Memory B cell (primary cell): ENCODE results near the gene HUNK.

Experiments
- ATAC-seq: fragments of 150-1000 bp; cut with Tn5 transposase; 2 replicates; pipeline ENCODE4 v1.10.0; 2021; ENCODE audit warnings: low read depth, mild to moderate bottlenecking, moderate library complexity
- DNase-seq, 2 donors: peaks; one replicate each; pipeline ENCODE4 v3.0.0; 2022; ENCODE audit warnings: low spot score in 2 of 2
- H3K27ac Mint-ChIP-seq: one replicate; pipeline ENCODE4 v1.8.0; 2022; ENCODE audit warnings: mild to moderate bottlenecking, moderate library complexity, mixed read lengths
- H3K27me3 Mint-ChIP-seq: one replicate; pipeline ENCODE4 v1.8.0; 2022; ENCODE audit warnings: mixed read lengths
- H3K36me3 Mint-ChIP-seq: one replicate; pipeline ENCODE4 v1.8.0; 2022; ENCODE audit warnings: mild to moderate bottlenecking, mixed read lengths
- H3K4me1 Mint-ChIP-seq: one replicate; pipeline ENCODE4 v1.8.0; 2022; ENCODE audit warnings: mixed read lengths
- H3K4me3 Mint-ChIP-seq: one replicate; pipeline ENCODE4 v1.8.0; 2022; ENCODE audit warnings: mild to moderate bottlenecking, moderate library complexity, mixed read lengths
- H3K9me3 Mint-ChIP-seq: one replicate; pipeline ENCODE4 v1.8.0; 2022; ENCODE audit warnings: mixed read lengths

The HUNK gene

DNA sequence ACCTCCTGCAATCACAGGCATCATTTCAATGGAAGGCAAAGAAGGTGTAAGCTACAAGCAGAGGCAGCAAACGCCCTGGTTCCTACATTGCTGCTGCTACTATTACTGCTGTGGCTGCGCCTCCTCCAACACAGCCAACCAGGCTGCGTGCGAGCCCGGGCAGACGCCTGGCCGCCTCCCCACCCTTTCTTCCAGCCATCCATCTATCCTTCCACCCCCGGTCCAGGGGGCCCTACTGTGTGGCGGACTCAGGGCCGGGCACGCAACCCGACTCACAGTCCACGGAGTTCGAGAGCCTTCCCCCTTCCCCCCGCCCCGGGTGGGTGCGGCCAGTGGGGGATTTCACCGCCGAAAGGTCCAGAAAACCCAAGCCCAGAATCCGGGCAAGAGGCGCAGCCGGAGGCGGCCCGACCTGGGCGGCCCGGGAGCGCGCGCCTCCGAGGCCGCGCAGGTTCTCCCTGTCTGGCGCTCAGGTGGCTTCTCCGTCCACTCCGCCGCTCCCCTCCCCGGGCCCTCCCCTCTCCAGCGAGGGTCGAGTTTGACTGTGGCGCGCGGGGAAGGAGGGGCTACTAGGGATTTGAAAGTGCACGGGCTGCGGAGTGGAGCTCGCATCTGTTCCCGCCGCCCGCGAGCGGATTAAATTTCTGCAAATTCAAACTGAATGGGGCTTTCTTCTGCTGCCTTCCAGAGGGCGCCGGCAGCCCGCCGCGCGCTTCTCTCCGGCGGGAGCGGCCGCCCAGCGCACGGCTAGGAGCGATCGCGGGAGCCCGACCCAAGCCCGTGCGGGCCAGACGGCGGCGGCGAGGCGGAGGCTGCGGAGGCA lies at the start of gene HUNK:
TSS of gene HUNK (plus strand) at position 569 of the 823 bp plus-strand sequence. CDS start 655 bp downstream, outside the sequence.
- Mint-ChIP-seq H3K27me3 (peaks cover 24% of the 10 kb centered on the region), H3K9me3 (no peaks in the 10 kb centered on the region), H3K27ac (no peak within 1 kb of the TSS), H3K36me3 (no peaks in the 10 kb centered on the region), H3K4me3 (peak within 1 kb of the TSS; percentile 84), H3K4me1 (peaks cover 7% of the 10 kb centered on the region)
- ATAC-seq (peak; percentile 24), DNase-seq (peak in 1 of 2 donors; percentile 24)

DNA sequence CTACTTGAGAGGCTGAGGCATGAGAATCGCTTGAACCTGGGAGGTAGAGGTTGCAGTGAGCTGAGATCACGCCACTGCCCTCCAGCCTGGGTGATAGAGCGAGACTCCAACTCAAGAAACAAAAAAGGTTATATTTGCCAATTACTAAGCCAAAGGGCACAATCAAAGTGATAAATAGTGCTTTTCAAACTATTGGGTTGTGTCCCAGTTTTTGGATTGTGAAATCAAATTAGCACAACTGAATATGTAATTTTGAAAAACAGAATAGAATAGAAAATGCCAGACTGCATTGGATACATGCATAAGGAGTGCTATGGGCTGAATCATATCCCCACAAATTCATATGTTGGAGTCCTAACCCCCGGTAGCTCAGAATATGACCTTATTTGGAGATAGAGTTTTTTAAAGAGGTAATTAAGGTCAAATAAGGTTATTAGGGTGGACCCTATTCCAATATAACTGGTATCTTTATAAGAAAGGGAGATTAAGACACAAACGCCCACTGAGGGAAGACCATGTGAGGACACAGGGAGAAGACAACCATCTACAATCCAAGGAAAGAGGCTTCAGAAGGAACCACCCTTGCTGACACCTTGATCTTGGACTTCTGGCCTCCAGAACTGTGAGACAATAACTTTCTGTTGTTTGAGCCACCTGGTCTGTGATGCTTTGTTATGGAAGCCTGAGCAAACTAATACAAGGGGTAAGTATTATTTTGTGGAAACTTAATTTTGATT lies 42.9 kb upstream of the HUNK start:
- no peaks in the 10 kb centered on the region for H3K4me1 Mint-ChIP-seq
- no peak for DNase-seq
- H3K27me3 Mint-ChIP-seq: no peaks in the 10 kb centered on the region
- H3K4me3 Mint-ChIP-seq: no peak overlapping the region
- peaks cover 1% of the 10 kb centered on the region for H3K9me3 Mint-ChIP-seq
- no peak for ATAC-seq
- H3K27ac Mint-ChIP-seq: no peak overlapping the region
- H3K36me3 Mint-ChIP-seq: no peaks in the 10 kb centered on the region

DNA sequence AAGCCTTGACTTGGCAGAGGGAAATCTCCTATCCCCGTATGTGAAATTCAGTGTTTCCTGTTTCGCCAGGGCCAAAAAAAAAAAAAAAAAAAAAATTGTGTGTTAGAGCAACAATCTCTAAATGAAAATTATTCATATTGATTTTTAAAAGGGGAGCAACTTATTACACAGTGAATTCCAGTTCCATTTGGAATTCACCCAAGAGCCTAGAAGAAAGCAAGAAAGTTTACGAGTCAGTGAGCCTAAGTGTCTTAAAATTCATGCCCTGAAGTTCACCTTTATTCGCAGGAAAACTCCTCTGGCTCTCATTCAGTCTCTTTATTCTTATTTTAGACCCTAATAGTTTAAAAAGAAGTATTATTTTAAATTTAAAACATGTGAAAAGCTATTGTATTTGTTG lies 42.1 kb upstream of the HUNK start:
- DNase-seq (no peak), ATAC-seq (no peak)
- Mint-ChIP-seq H3K9me3 (peaks cover 2% of the 10 kb centered on the region), H3K27me3 (no peaks in the 10 kb centered on the region), H3K4me1 (no peaks in the 10 kb centered on the region), H3K36me3 (no peaks in the 10 kb centered on the region), H3K4me3 (no peak overlapping the region), H3K27ac (no peak overlapping the region)

- Mint-ChIP-seq H3K4me3 (no peak overlapping the region), H3K36me3 (no peaks in the 10 kb centered on the region), H3K9me3 (peaks cover 1% of the 10 kb centered on the region), H3K27me3 (peaks cover 2% of the 10 kb centered on the region), H3K27ac (no peak overlapping the region), H3K4me1 (peaks cover 7% of the 10 kb centered on the region)
- no peak for ATAC-seq
- DNase-seq: no peak
These were observed 35.8 kb upstream of the HUNK start for GRCh38 chr21:31837041-31837440.

DNA sequence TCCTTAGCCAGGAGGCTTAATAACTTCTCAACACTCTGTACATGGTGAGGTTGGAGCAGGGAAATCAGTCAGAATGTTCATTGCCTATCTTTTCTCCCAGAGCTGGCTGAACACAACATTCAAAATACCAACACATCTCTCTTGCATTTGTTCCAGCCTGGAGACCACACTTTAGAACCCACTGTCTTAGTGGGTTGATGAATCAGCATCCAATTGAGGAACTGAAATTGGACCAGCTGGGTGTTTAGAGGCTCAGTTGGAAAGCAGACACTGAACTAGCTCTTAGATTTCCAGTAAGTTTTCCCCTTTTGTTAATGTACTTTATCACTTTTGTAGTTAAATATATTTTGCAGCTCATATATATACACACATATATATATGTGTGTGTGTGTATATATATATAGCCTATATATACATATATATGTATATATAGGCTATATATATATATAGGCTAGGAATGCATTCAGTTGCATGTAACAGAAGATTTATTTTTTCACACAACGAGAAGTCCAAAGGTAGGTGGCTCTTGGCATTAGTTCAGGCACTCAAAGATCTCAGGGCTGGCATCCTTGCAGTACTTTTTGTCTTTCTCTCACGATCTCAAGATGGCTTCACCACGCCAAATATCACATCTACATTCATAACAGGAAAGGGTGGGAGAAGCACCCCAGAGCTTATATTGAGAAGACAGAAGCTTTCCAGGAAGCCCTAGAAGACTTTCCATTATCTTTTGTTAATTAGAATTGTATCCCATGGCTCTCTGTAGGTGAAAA lies 35.0 kb upstream of the HUNK start:
- no peak for DNase-seq

GRCh38 chr21:31838586-31839355 lies 34.0 kb upstream of the HUNK start:
- peaks cover 7% of the 10 kb centered on the region for H3K4me1 Mint-ChIP-seq
- no peak overlapping the region for H3K27ac Mint-ChIP-seq

More for the DNA sequence above, 35.0 kb upstream of the HUNK start:
- H3K9me3 Mint-ChIP-seq: peaks cover 1% of the 10 kb centered on the region
- no peak overlapping the region for H3K4me3 Mint-ChIP-seq
- ATAC-seq: peak; percentile 80
- H3K4me1 Mint-ChIP-seq: peaks cover 7% of the 10 kb centered on the region
- H3K36me3 Mint-ChIP-seq: no peaks in the 10 kb centered on the region
- peaks cover 2% of the 10 kb centered on the region for H3K27me3 Mint-ChIP-seq
- H3K27ac Mint-ChIP-seq: no peak overlapping the region

GRCh38 chr21:31844206-31844605 lies 28.6 kb upstream of the HUNK start:
- Mint-ChIP-seq H3K36me3 (no peaks in the 10 kb centered on the region), H3K9me3 (no peaks in the 10 kb centered on the region), H3K4me1 (no peaks in the 10 kb centered on the region), H3K27me3 (peaks cover 13% of the 10 kb centered on the region), H3K27ac (no peak overlapping the region), H3K4me3 (no peak overlapping the region)
- ATAC-seq: no peak
- no peak for DNase-seq

More at GRCh38 chr21:31838586-31839355, 34.0 kb upstream of the HUNK start:
- no peak for ATAC-seq
- DNase-seq: no peak
- peaks cover 1% of the 10 kb centered on the region for H3K9me3 Mint-ChIP-seq
- peaks cover 5% of the 10 kb centered on the region for H3K27me3 Mint-ChIP-seq
- H3K36me3 Mint-ChIP-seq: no peaks in the 10 kb centered on the region
- no peak overlapping the region for H3K4me3 Mint-ChIP-seq

DNA sequence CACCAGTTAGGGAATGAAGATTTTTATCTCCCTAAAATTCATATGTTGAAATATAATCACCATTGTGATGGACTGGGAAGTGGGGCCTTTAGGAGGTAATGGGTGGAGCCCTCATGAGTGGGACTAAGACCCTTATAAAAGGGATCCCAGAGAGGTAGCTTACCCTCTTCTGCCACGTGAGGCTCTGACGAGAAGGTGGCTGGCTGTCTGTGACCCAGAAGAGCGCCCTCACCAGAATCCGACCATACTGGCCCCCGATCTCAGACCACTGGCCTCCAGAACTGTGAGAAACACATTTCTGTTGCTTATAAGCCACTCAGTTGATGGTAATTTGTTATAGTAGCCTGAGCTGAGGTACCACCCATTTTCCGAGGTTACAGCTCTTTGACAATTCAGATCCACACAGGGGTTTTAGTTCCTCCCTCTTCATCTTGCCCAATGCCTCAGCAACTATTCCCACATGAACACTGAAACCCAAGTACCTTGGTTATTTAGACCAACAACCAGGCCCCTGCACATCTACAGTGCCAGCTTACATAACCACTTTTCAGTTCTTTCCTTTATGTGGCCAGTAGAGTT lies 27.6 kb upstream of the HUNK start:
- H3K4me3 Mint-ChIP-seq: no peak overlapping the region
- no peaks in the 10 kb centered on the region for H3K9me3 Mint-ChIP-seq
- no peak overlapping the region for H3K27ac Mint-ChIP-seq
- peaks cover 13% of the 10 kb centered on the region for H3K27me3 Mint-ChIP-seq
- H3K4me1 Mint-ChIP-seq: no peaks in the 10 kb centered on the region
- no peaks in the 10 kb centered on the region for H3K36me3 Mint-ChIP-seq
- DNase-seq: no peak
- ATAC-seq: no peak

DNA sequence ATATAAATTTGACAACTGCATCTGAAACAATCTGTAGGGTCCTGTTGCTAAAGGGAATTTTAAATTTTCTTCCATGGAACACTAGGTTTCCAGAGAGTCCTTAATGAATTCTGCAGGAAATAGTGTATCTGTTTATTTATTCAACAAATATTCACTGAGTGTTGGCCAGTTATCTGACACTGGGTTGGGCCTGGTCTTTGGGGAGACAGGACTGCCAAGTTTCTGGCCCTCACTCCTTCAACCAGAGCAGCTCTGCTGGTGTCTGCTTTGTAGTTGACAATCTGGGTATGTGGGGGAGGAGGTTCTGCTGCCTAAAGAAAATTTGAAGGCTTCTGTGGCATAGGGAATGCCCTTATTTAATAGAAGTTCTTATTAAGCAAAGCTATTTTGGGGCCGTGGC lies 26.1 kb upstream of the HUNK start:
- no peaks in the 10 kb centered on the region for H3K36me3 Mint-ChIP-seq
- H3K27me3 Mint-ChIP-seq: peaks cover 17% of the 10 kb centered on the region
- no peak overlapping the region for H3K4me3 Mint-ChIP-seq
- ATAC-seq (no peak), DNase-seq (no peak)
- H3K9me3 Mint-ChIP-seq: peaks cover 1% of the 10 kb centered on the region
- no peak overlapping the region for H3K27ac Mint-ChIP-seq
- no peaks in the 10 kb centered on the region for H3K4me1 Mint-ChIP-seq

DNA sequence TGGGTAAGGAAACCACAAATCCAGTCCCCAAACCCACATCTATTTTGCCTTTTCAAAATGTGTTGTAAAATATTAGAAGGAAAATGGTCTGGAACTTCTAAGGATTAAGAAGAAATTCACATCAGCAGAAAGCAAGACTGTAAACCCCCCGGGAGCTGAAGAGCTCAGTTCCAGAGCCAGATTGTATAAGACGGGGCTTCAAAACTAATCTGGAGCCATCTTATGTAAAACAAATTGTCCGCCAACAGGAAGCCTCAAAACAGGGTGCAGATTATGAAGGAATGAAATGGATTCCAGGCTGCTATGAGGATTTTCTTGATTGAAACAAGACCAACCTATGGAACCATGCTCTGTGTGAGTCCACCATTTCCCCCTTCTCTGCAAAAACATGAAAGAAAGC lies 25.1 kb upstream of the HUNK start:
- Mint-ChIP-seq H3K4me1 (no peaks in the 10 kb centered on the region), H3K36me3 (peaks cover 1% of the 10 kb centered on the region), H3K4me3 (no peak overlapping the region), H3K27ac (no peak overlapping the region), H3K27me3 (peaks cover 18% of the 10 kb centered on the region), H3K9me3 (peaks cover 3% of the 10 kb centered on the region)
- no peak for DNase-seq
- no peak for ATAC-seq

DNA sequence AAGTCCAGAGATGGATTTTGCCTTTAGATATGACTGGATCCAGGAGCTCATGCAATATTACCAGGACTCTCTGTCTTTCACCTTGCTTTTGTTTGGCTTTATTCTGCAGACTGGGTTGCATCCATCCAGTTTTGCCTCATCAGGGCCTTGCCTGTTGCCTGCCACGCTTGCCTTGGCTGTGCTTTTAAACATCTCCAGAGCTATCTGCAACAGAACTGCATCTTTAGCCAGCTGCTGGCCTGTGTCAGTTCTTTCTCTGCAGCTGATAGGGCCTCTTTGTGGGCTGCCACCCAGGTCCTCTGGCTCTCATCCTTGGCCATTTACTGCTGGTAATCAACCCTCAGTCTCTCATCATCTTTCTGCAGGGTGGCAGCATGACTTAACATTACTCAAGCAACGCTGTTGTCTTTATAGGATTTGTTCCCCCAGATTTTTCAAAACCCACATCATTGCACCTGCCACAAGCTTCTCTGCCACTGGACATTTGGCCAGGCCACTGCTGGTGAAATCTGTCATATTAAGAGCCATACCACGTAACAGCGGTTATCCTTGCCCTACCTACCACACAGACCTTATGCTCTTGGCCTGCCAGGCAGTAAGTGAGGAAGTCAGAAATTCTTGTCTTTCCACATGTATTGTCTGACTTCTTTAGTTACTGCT lies 24.4 kb upstream of the HUNK start:
- H3K9me3 Mint-ChIP-seq: peaks cover 3% of the 10 kb centered on the region
- peaks cover 1% of the 10 kb centered on the region for H3K36me3 Mint-ChIP-seq
- H3K4me1 Mint-ChIP-seq: no peaks in the 10 kb centered on the region
- no peak overlapping the region for H3K27ac Mint-ChIP-seq
- H3K27me3 Mint-ChIP-seq: peaks cover 16% of the 10 kb centered on the region
- ATAC-seq (no peak), DNase-seq (no peak)
- H3K4me3 Mint-ChIP-seq: no peak overlapping the region

DNA sequence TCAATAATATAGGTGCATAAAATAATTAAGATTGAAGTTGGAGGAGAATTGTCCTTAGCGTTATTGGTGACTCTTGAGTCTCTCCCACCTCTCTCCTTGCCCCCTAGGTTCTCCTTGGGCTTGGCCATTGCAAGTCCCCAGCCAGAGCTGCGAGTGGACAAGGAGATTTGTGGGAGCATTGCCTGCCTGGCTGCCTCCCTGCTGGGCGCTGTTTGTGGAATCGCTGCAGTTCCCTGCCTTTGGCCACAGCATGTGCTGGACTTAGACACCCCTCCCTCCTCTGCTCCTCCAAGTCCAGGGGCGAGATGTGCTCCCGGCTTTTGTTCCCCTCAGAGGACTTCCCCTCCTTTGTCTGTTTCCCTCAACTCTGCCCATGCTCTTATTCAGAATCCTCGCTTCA lies 21.9 kb upstream of the HUNK start:
- no peak overlapping the region for H3K27ac Mint-ChIP-seq
- H3K4me1 Mint-ChIP-seq: no peaks in the 10 kb centered on the region
- no peak for DNase-seq
- peaks cover 12% of the 10 kb centered on the region for H3K27me3 Mint-ChIP-seq
- ATAC-seq: no peak
- H3K4me3 Mint-ChIP-seq: no peak overlapping the region
- H3K36me3 Mint-ChIP-seq: peaks cover 1% of the 10 kb centered on the region
- H3K9me3 Mint-ChIP-seq: peaks cover 3% of the 10 kb centered on the region

- no peaks in the 10 kb centered on the region for H3K4me1 Mint-ChIP-seq
These were observed 17.6 kb upstream of the HUNK start for GRCh38 chr21:31855180-31855579.

More at GRCh38 chr21:31855180-31855579, 17.6 kb upstream of the HUNK start:
- DNase-seq (no peak), ATAC-seq (no peak)
- H3K27ac Mint-ChIP-seq: no peak overlapping the region
- no peak overlapping the region for H3K4me3 Mint-ChIP-seq
- peaks cover 1% of the 10 kb centered on the region for H3K36me3 Mint-ChIP-seq
- H3K9me3 Mint-ChIP-seq: peaks cover 3% of the 10 kb centered on the region
- peaks cover 12% of the 10 kb centered on the region for H3K27me3 Mint-ChIP-seq
